NCI-H460 (cell line): ENCODE measurements around the gene CHD5. TPM values are rescaled to one million over a fixed set of nuclear protein-coding genes. Genes with fewer than 3 reads are reported as not detected.

Experiments used
- DNase-seq: peaks from one replicate; pipeline ENCODE4 v3.0.0-alpha.2; 2016; ENCODE audit warnings: low read depth; ENCODE audit errors: extremely low read depth
- total RNA-seq: library from RNA; depleted of rRNA; stranded (reverse); fragments of >200 nt; shearing (Covaris generic); gene quantifications from 2 replicates; pipeline ENCODE4 v1.2.3, GENCODE V29; 2014

The CHD5 gene
- total RNA-seq, 1 experiment from 2014 or later = 0.30 TPM

DNA sequence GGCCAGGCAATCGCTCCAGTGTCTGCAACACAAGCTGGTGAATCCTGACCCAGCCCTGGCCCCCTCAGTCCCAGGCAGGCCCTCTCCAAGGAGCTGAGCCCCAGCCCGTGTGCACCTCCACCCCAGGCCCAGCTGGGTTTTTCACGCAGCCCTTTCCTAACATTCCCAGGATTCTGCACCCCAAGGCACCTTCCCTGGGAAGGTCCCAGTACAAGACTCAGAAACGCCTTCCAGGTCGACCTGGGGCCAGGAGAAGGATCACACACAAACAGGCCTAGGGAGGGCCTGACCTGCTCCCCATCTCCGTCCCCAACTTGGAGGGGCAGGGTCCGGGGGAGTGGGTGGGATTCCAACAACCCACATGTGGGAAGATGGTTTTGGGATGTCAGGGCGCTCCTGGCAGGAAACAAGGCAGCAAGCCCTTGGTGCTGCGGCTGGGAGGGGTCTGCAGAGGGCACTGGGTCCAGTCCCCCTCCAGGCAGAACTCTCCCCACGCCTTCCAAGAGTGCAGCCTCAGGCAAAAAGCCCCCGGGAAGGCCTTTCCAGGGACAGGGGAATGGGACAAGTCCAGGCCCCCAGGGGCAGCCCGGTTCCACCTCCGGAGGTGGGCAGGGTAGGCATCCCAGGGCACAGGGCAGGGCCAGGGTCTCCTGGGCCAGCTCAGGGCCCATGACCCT lies 76.1 kb downstream of the CHD5 start:
- no peak for DNase-seq

DNA sequence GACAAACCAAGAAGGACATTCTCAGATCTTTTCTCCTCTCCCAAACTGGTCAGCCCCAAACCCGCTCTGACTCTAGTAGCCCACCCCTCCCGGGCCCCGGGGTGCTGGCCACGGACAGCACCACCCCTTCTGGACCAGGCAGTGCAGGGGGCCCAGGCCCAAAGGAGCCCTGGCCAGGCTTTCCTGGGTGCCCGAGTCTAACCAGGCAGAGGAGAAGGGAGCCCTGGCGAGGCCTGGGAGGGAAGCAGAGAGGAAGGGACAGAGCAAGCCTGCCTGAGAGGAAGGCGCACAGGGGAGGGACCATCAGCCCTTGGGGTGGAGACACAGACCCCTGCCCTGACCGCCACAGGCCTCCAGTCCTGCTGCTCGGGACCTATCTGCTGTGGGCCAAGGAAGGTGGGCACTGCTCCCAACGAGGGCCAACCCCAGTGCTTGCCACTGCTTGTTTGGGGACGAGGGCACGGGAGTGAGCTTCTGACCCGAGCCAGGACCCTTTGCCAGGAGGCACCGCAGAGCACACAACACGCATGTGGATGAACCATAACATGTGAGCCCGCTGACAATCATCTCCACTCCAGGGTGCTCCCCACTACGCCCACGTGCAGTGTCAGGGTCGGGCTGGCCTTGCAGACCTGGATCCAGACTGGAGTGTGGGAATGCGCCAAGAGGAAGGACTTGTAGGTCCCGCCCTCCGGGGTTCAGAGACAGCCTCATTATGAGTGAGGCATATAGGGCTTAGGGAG lies 76.8 kb downstream of the CHD5 start:
- DNase-seq = no peak

GRCh38 chr1:6102532-6102845 lies 77.6 kb downstream of the CHD5 start:
- DNase-seq = no peak

DNA sequence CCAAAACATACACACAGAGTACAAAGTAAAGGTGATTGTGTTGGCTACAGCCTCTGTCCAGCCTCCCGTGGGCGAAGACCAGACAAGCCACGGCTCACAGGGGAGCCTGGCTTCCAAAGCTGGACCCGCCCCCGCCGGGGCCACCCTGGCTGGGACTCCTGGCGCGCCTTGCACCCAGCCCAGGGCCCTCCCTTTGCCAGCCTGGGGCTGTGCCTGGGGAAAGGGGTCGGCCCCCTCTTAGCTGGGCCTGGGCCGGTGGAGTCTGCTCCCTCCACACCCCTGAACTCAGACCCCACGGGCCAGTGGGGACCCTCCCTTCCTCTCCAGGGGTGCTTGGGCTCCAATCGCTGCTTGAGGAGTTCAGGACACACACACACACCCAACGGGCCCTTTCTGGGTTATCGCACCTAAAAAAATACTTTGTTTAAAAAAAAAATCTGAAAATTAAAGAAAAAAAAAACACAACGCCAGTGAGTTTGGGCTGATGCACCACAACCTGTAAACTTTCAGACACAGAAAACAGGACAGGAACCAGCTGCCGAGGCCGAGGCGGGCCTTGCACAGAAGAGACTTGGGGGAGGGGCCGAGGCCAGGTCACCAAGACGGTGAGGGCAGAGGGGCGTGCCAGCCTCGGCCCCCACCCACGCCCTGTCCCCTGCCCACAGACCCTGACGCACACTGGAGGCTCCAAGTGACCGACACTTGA lies 78.1 kb downstream of the CHD5 start:
- no peak for DNase-seq

- DNase-seq = no peak
Observed at GRCh38 chr1:6100861-6101783, 79.0 kb downstream of the CHD5 start.

DNA sequence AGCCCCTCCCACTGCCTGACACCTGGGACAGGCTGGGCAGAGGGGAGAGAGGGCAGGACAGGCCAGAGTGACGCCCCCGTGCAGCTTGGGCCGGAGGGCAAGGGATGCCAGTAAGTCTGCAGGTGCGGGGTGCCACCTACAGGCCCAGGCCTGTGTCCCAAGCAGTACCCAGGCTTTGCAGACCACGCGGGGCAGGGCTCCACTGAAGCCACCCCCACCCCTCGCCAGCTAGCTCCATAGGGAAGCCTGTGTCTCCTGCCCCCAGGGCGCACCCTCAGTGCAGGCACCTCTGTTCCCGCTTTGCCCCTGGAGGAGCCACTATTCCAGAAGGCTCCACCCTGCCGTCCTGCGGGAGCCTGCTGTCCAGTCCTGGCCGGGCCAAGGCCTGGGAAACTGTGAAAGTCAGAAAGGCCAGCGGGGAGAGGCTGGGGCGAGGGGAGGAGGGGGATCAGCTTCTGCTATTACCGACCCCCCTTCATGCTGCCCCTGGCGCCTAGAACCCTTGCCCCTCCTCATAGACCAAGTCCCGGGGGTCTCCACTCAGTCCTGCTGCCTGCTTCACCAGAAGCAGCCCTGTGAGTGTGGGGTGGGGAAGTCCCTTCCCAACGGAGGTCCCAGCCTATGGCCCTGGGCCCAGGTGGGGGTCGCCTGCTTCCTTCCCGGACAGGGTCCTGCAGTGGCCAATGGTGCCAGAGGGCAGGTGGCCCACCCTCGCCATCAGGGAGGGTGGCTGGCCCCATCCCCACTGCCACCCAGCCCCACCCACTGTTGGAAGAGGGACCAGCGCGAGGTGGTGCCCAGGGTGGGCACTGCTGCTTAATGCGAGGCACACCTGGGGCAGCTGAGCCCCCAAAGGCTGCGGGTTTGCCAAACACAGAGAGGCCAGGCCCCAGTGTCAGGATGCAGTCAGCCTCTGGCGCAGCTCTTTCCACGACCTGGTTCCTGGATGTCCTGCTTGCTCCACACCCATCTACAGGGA lies 80.0 kb downstream of the CHD5 start:
- no peak for DNase-seq

GRCh38 chr1:6099297-6099696 lies 80.8 kb downstream of the CHD5 start:
- no peak for DNase-seq

GRCh38 chr1:6098303-6099215 lies 81.6 kb downstream of the CHD5 start:
- DNase-seq = no peak

GRCh38 chr1:6097824-6098223 lies 82.3 kb downstream of the CHD5 start:
- DNase-seq = no peak

DNA sequence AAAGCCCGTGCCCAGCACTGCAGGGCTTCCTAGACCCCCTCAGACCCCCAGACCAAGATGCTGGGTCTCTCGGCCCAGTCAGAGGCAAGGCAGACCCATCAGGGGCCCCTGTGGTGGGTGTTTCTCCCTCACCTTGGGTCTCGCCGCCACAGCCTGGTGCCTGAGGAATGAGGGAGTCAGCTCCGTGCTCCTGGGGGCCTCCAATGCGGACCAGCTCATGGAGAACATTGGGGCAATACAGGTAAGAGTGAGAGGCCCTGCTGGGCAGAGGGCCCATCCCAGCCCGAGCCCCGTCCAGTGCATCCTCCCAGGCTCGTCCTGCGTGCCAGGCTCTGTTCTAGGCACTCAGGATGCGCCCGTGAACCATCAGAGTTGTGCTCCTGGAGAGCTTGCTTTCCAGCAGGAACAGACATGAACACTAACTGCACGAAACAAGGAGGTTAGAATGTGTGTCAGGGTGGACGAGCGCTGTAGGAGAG lies 83.0 kb downstream of the CHD5 start:
- DNase-seq = no peak

- DNase-seq = no peak
Observed at GRCh38 chr1:6096243-6097116, 83.6 kb downstream of the CHD5 start.

DNA sequence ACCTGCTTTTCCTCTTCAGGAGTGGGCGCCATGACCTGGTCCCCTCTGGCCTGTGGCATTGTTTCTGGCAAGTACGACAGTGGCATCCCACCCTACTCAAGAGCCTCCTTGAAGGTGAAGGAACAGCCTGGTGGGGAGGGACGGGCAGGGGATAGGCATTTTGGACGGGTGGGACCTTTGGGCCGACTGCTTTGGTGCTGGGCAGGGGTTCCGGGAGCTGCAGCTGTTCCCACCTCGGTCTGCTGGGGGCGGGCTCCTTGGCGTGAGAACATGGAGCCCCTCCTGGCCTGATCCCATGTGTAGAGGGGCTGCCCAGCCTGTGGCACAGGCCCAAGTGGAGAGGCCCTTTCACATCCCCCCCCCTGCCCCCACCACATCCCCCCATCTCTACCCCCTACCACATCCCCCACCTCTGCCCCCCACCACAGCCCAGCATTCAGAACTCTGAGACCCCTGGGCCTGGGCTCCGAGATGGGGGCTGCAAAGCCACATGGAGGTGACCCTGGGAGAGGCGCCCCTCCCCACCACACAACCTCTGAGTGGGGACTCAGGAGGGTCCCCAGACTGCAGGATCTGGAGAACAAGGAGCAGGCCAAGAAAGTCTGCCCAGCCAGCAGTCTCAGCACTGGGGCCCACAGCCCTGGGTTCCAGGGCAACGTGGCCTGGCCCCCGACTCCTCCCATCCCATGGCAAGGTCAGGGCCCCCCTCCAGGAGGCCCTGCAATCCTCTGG lies 84.4 kb downstream of the CHD5 start:
- no peak for DNase-seq

DNA sequence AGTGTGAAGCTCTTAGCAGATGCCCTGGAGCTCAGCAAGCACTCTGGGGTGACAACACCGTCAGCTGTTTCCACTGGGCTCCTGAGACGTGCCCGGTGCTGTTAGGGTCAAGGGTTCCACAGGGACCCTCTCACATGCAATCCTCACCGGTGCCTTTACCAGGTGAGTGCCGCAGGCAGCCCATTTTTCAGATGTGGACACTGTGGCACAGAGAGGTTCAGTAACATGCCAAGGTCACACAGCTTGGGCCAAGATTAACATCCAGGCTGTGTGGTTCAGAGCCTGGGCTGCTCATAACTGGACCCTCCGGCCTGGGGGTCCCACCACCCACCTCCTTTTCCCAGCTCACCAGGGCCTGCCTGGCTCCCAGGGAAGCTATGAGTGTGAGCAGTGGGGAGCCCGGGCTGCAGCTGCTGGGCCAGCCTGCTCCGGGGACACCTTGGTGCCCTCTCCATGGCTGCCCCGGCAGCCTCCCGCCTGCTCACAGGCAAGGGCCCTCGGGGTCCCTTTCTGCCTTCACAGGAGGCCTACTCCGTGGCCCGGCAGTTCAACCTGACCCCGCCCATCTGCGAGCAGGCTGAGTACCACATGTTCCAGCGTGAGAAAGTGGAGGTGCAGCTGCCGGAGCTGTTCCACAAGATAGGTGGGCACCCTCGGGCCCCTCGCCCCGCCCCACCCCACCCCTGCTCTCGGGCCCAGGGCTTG lies 85.2 kb downstream of the CHD5 start:
- no peak for DNase-seq

DNA sequence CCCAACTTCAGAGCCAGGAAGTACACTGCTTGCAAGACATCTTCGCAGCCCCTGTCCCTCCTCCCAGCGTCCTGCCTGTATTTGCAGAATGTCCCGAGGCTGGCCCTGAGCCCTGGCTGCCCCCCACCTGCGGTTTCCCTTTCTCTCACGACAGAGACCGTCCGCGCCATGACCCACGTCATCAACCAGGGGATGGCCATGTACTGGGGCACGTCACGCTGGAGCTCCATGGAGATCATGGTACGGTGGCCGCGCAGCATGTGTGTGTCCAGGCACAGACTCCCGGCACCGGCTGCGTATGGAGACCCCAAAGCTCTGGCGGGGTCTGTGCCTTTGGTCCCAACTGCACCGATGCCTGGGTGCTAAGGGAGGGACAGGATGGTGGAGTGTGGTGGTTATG lies 85.9 kb downstream of the CHD5 start:
- DNase-seq = no peak

GRCh38 chr1:6093611-6094010 lies 86.5 kb downstream of the CHD5 start:
- no peak for DNase-seq

GRCh38 chr1:6093071-6093470 lies 87.0 kb downstream of the CHD5 start:
- DNase-seq = no peak
